BE2C (cell line): ENCODE results near the gene ANKRD1.
A peak's percentile ranks its signal among the peaks of the same experiment; 100 is the strongest.

Source experiments
- DNase-seq: peaks from one replicate; pipeline ENCODE4 v3.0.0-alpha.2; 2020
- H3K27me3 ChIP-seq: fragments of 250-450 bp; sonication (Bioruptor Pico); 2 replicates; pipeline ENCODE4 v1.5.1; 2020; ENCODE audit warnings: mild to moderate bottlenecking
- H3K36me3 ChIP-seq: fragments of 250-450 bp; sonication (Bioruptor Pico); 2 replicates; pipeline ENCODE4 v1.5.1; 2020; ENCODE audit warnings: mild to moderate bottlenecking
- H3K4me1 ChIP-seq: fragments of 250-450 bp; sonication (Bioruptor Pico); 2 replicates; pipeline ENCODE4 v1.5.1; 2020
- H3K4me3 ChIP-seq: 2 replicates; pipeline ENCODE4 v1.5.1; 2011; ENCODE audit warnings: low read depth, low read length
- H3K9me3 ChIP-seq: fragments of 250-450 bp; sonication (Bioruptor Pico); 2 replicates; pipeline ENCODE4 v1.5.1; 2020
- TF ChIP-seq, protein P1 (sequence below): IDR thresholded peaks from 2 replicates; pipeline ENCODE4 v1.5.1; 2012; ENCODE audit warnings: mild to moderate bottlenecking, low read depth, low read length

Gene ANKRD1

DNA sequence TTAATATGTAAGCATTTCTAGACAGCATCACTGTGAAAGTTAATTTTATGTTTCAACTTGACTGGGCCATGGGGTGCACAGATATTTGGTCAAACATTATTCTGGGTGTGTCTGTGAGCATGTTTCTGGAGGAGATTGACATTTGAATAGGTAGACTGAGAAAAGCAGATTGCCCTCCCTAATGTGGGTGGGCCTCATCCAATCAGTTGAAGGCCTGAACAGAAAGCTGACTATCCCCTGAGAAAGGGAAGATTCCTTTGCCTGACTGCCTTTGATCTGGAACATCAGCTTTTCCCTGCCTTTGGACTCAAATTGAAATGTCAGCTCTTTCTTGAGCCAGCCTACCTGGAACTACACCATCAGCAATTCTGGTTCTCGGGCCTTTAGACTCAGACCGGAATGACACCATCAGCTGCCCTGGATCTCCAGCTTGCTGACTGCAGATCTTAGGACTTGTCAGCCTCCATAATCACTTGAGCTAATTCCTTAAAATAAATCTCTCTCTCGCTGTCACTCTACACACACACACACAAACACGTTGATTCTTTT is 54.8 kb downstream of the ANKRD1 start:
- Histone ChIP-seq H3K27me3 (peaks cover 19% of the 10 kb centered on the region), H3K4me3 (no peak overlapping the region), H3K4me1 (no peaks in the 10 kb centered on the region), H3K9me3 (no peaks in the 10 kb centered on the region), H3K36me3 (no peaks in the 10 kb centered on the region)
- TF ChIP-seq, protein P1, sequence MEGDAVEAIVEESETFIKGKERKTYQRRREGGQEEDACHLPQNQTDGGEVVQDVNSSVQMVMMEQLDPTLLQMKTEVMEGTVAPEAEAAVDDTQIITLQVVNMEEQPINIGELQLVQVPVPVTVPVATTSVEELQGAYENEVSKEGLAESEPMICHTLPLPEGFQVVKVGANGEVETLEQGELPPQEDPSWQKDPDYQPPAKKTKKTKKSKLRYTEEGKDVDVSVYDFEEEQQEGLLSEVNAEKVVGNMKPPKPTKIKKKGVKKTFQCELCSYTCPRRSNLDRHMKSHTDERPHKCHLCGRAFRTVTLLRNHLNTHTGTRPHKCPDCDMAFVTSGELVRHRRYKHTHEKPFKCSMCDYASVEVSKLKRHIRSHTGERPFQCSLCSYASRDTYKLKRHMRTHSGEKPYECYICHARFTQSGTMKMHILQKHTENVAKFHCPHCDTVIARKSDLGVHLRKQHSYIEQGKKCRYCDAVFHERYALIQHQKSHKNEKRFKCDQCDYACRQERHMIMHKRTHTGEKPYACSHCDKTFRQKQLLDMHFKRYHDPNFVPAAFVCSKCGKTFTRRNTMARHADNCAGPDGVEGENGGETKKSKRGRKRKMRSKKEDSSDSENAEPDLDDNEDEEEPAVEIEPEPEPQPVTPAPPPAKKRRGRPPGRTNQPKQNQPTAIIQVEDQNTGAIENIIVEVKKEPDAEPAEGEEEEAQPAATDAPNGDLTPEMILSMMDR = no peak
- DNase-seq = no peak

DNA sequence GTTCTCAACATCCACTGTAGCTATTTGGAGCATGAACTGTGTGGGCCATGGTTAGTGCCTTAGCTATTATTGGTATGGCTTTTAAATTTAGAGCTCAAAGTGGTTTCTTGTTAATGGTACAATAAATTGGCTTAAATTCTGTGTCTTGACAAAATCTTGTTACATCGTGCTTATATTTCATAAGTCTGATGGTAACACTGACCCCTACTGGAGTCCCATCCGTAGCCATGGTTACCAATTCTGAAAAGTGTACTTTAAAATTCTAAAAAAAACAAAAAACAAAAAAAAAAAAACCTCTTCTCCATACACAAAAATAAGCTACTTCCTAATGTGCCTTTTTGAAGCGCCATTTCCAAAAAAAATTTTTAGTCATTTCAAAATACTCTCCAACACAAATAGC is 55.5 kb downstream of the ANKRD1 start:
- no peaks in the 10 kb centered on the region for H3K4me1 ChIP-seq
- peaks cover 26% of the 10 kb centered on the region for H3K27me3 ChIP-seq
- H3K36me3 ChIP-seq = no peaks in the 10 kb centered on the region
- no peak for DNase-seq
- TF ChIP-seq, protein P1 = peak; percentile 54
- no peaks in the 10 kb centered on the region for H3K9me3 ChIP-seq
- no peak overlapping the region for H3K4me3 ChIP-seq

DNA sequence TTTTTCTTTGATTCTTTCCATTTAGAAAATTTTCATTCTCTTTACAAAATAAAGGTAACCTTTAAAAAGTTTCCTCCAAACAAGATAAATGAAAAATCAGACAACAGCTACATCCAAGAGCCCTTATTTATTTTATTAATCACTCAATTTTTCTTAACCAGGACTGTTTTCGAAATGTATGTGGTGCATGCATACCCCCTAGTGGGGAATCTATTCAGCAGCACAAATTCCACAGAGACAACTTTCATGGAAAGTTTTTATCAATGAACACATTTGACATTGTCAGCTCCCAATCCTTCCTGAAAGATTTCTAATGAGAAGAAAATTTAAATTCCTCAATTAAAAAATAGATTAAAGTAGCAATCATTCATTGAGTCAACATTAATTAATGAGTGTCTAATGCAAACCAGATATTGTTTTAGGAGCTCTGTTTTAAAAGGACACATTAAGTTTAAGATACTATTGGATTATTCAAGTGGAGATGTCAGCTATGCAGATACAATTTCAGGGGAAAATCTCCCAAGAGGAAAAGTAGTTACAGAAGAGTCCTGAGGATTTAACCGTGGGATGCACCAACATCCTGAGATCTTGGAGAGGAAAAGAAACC is 57.9 kb downstream of the ANKRD1 start:
- no peaks in the 10 kb centered on the region for H3K4me1 ChIP-seq
- no peaks in the 10 kb centered on the region for H3K9me3 ChIP-seq
- no peaks in the 10 kb centered on the region for H3K36me3 ChIP-seq
- TF ChIP-seq, protein P1 = peak; percentile 76
- H3K4me3 ChIP-seq = no peak overlapping the region
- DNase-seq = peak; percentile 21
- peaks cover 47% of the 10 kb centered on the region for H3K27me3 ChIP-seq
